Medulla oblongata (tissue), 1 donor: Measurements from ENCODE around the gene ZNFX1.
"Not testable (repeated sequence)": the region's sequence is repeated elsewhere in the genome, so short reads cannot be mapped to it uniquely, and the experiment has no call there.

Experiments
- DNase-seq: peaks from one replicate; pipeline ENCODE4 v3.0.0-alpha.2; 2015; ENCODE audit errors: extremely low spot score

ZNFX1 gene

GRCh38 chr20:49278036-49278817 lies at the start of gene ZNFX1:
TSS of gene ZNFX1 (minus strand) at chr20:49278057. CDS start at chr20:49275839, 2,218 bp downstream.
- DNase-seq, result peak; percentile 99

- DNase-seq, result no peak
These were observed 48.2 kb upstream of the ZNFX1 start for GRCh38 chr20:49326026-49326425.

- no peak for DNase-seq
These were observed 46.4 kb upstream of the ZNFX1 start for GRCh38 chr20:49324306-49324705.

- peak; percentile 60 for DNase-seq
These were observed 45.9 kb upstream of the ZNFX1 start for GRCh38 chr20:49323622-49324238.

- DNase-seq, result no peak
These were observed 42.6 kb upstream of the ZNFX1 start for GRCh38 chr20:49320460-49320859.

- DNase-seq, result no peak
These were observed 41.5 kb upstream of the ZNFX1 start for GRCh38 chr20:49319208-49319809.

GRCh38 chr20:49318430-49319207 lies 40.8 kb upstream of the ZNFX1 start:
- DNase-seq, result no peak

- DNase-seq, result no peak
These were observed 40.2 kb upstream of the ZNFX1 start for GRCh38 chr20:49318091-49318429.

GRCh38 chr20:49316704-49317103 lies 38.8 kb upstream of the ZNFX1 start:
- no peak for DNase-seq

- no peak for DNase-seq
These were observed 37.7 kb upstream of the ZNFX1 start for GRCh38 chr20:49315580-49315979.

GRCh38 chr20:49314052-49314451 lies 36.2 kb upstream of the ZNFX1 start:
- DNase-seq, result not testable (repeated sequence)

GRCh38 chr20:49313283-49313682 lies 35.4 kb upstream of the ZNFX1 start:
- DNase-seq, result peak; percentile 72

- no peak for DNase-seq
These were observed 34.8 kb upstream of the ZNFX1 start for GRCh38 chr20:49312661-49313060.

GRCh38 chr20:49310705-49311104 lies 32.8 kb upstream of the ZNFX1 start:
- DNase-seq, result no peak

GRCh38 chr20:49308875-49309274 lies 31.0 kb upstream of the ZNFX1 start:
- no peak for DNase-seq

- no peak for DNase-seq
These were observed 29.2 kb upstream of the ZNFX1 start for GRCh38 chr20:49306903-49307620.

GRCh38 chr20:49303065-49303552 lies 25.3 kb upstream of the ZNFX1 start:
- no peak for DNase-seq

GRCh38 chr20:49297605-49298530 lies 20.0 kb upstream of the ZNFX1 start:
- DNase-seq, result no peak

GRCh38 chr20:49294002-49294654 lies 16.3 kb upstream of the ZNFX1 start:
- DNase-seq, result not testable (repeated sequence)

GRCh38 chr20:49293122-49293521 lies 15.3 kb upstream of the ZNFX1 start:
- DNase-seq, result no peak
